ENCODE measurements around the gene DMTF1. TPM values are rescaled to one million over a fixed set of nuclear protein-coding genes. Genes with fewer than 3 reads are reported as not detected.

DMTF1 gene
- total and polyA plus RNA-seq, 2 of the 4 experiments (the other 2 are of a cell fraction) = 59.0 to 69.0 TPM

DNA sequence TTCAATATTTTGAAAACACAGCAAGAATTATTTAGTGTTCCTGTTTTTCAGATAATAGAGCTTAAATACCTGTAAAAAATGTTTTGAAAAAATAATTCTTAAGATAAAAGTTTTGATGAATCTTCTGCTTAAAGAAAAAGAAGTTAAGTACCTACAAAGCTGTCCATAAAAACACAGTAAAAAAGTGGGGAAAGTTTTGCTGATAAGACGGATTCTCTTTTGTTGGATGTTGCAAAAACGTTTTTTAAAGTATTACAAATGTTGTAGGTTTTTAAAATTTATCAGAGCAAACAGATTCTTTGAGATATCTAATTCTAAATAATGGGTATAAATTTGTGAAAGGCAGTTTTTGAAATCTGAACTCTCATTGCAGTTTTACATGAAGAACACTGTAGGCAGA lies 12.2 kb downstream of the DMTF1 start:
- ATAC-seq (ENCODE audit: low read depth) = no peak
- H2BK20ac ChIP-seq (ENCODE audit: low read depth, low read length) = no peak overlapping the region
- H3K79me1 ChIP-seq (ENCODE audit: low read depth in 1 of 2, low read length in 2 of 2) = peaks cover 24 to 26% of the 10 kb centered on the region in 2 experiments
- no peak overlapping the region for H3K14ac ChIP-seq (replicated peaks; ENCODE audit: low read depth, low read length)
- no peak overlapping the region for H2AFZ ChIP-seq (replicated peaks; ENCODE audit: low read length, poor library complexity)
- H3K4me2 ChIP-seq (ENCODE audit: low read depth, low read length) = no peak overlapping the region
- H2AK9ac ChIP-seq (replicated peaks; ENCODE audit: low read depth, low read length, poor library complexity) = no peak overlapping the region
- no peak overlapping the region for H4K5ac ChIP-seq (ENCODE audit: low read depth, low read length)
- no peak overlapping the region for H3K27ac ChIP-seq (ENCODE audit: insufficient read depth, low read length)
- dilution Hi-C loops (cut with HindIII; ENCODE audit: low sequenced_read_pairs, unreplicated experiment) = no loop called here
- in situ Hi-C loops (cut with MboI; ENCODE audit: low sequenced_read_pairs) = no loop called here
- no peak overlapping the region for H3K23ac ChIP-seq (ENCODE audit: low read depth, low read length)
- intact Hi-C loops (cut with micrococcal nuclease) = loop anchor here (2.0 kb wide), 1 partner anchor 14 kb away; no protein-coding TSS in a partner anchor
- H3K9me1 ChIP-seq (ENCODE audit: insufficient read depth, low read length) = peaks cover 2% of the 10 kb centered on the region; the same call in 1 of the 2 replicates
- H2BK15ac ChIP-seq (ENCODE audit: low read depth, low read length) = no peak overlapping the region
- H2BK120ac ChIP-seq (ENCODE audit: low read depth, low read length) = no peak overlapping the region
- no peaks in the 10 kb centered on the region for H3K9me3 ChIP-seq (ENCODE audit: control insufficient read depth, insufficient read depth, low read length)
- H2BK5ac ChIP-seq (ENCODE audit: low read depth, low read length, poor library complexity, severe bottlenecking) = no peak overlapping the region
- DNase-seq = no peak
- no peak overlapping the region for H2AK5ac ChIP-seq (ENCODE audit: low read depth, low read length)
- ChIA-PET CTCF (no interaction called here), POLR2A (ENCODE audit: unreplicated experiment) (no interaction called here)
- no peak overlapping the region for H3K9ac ChIP-seq (ENCODE audit: low read depth, low read length)
- no peak overlapping the region for H3K56ac ChIP-seq (ENCODE audit: extremely low read depth, insufficient read depth, low read length)
- BruUV-seq (replicated peaks) = no TSS peak
- no peak overlapping the region for H4K8ac ChIP-seq (ENCODE audit: low read depth in 2 of 2, low read length in 2 of 2)
- H3K18ac ChIP-seq (ENCODE audit: low read depth, low read length) = no peak overlapping the region
- no peaks in the 10 kb centered on the region for H3K27me3 ChIP-seq (ENCODE audit: control insufficient read depth, insufficient read depth, low read length)
- H4K20me1 ChIP-seq (ENCODE audit: insufficient read depth, low read length) = peaks cover 5% of the 10 kb centered on the region; the same call in 1 of the 2 replicates
- WGBS, 2 experiments (ENCODE audit: extremely low coverage in 2 of 2, insufficient read length in 1 of 2) = no CpG with 5 or more reads among the region's 2 CpGs
- H3K4me3 ChIP-seq (ENCODE audit: insufficient read depth, low read depth, low read length) = no peak overlapping the region
- H3K4me1 ChIP-seq (ENCODE audit: control insufficient read depth, insufficient read depth, low read length) = no peaks in the 10 kb centered on the region
- H3K4ac ChIP-seq (ENCODE audit: low read depth, low read length) = no peak overlapping the region
- H3K36me3 ChIP-seq (ENCODE audit: control insufficient read depth, insufficient read depth, low read length) = peaks cover 31% of the 10 kb centered on the region
- no peak overlapping the region for H4K91ac ChIP-seq (ENCODE audit: insufficient read depth, low read depth, low read length)
- TF ChIP-seq MAFK (IDR thresholded peaks at IDR 0.05; ENCODE audit: low read depth, low read length) = peak; percentile 53
- TF ChIP-seq CEBPB (IDR thresholded peaks at IDR 0.05; ENCODE audit: low read depth, low read length) = no peak

Data from IMR-90 (cell line).